K562 (cell line): ENCODE measurements around the gene TBL1X. TPM values are rescaled to one million over a fixed set of nuclear protein-coding genes. Genes with fewer than 3 reads are reported as not detected.
"Not testable (repeated sequence)": the region's sequence is repeated elsewhere in the genome, so short reads cannot be mapped to it uniquely, and the experiment has no call there.

Source experiments
- ATAC-seq: fragments of 200-7000 bp; cut with Tn5 transposase; 3 replicates; pipeline ENCODE4 v1.9.1; 2020; ENCODE audit warnings: moderate library complexity
- BruUV-seq: library from RNA; stranded (reverse); fragments of 400-500 nt; replicated peaks from 2 replicates; lab custom pipeline; 2021; lab: Mats Ljungman, UMichigan
- CTCF ChIA-PET: fragments of 300-600 bp; formaldehyde crosslinking; extraction: SDS; loops from one replicate; lab custom pipeline; 2021; ENCODE audit warnings: low intra/inter-chr PET ratio; lab: Yijun Ruan, JAX
- POLR2A ChIA-PET: fragments of 300-600, 350-650 bp; sonication (Branson Sonifier 250); formaldehyde crosslinking; extraction: SDS; loops from one replicate; lab custom pipeline; 2021; ENCODE audit warnings: antibody characterized with exemption, inconsistent platforms; lab: Yijun Ruan, JAX
- DNase-seq, 4 experiments: peaks; one replicate each; pipeline versions ENCODE4 v3.0.0 to v3.0.0-alpha.2; 2011 to 2018; ENCODE audit warnings: low spot score in 3 of 4, mixed read lengths in 3 of 4; ENCODE audit errors: extremely low read depth in 1 of 4
- FAIRE-seq: peaks from 2 replicates; lab custom pipeline; 2011; peaks lifted over from hg19 to GRCh38; lab: Jason Lieb, UNC
- H2AFZ ChIP-seq: 2 replicates; pipeline ENCODE4 v1.6.0; 2011; ENCODE audit warnings: low read depth, low read length, control low read depth, inconsistent platforms
- H3K27ac ChIP-seq: fragments of 200-600 bp; 3 replicates; pipeline ENCODE4 v1.8.0; 2011; ENCODE audit warnings: low read depth, mild to moderate bottlenecking, control low read depth, inconsistent platforms, low read length, moderate library complexity, mixed read lengths; ENCODE audit errors: extremely low read depth
- H3K27me3 ChIP-seq, 2 experiments: fragments of 300-600 bp in 1 of 2; 2 replicates in 1 of 2; 3 replicates in 1 of 2; pipeline versions ENCODE4 v1.6.0 to v1.8.0; 2011; ENCODE audit warnings: inconsistent platforms in 2 of 2, low read length in 2 of 2, mild to moderate bottlenecking in 1 of 2, mixed read lengths in 1 of 2, moderate library complexity in 1 of 2; ENCODE audit not compliant: control insufficient read depth in 2 of 2, insufficient read depth in 2 of 2
- H3K36me3 ChIP-seq: fragments of 300-600 bp; 3 replicates; pipeline ENCODE4 v1.8.0; 2011; ENCODE audit warnings: mild to moderate bottlenecking, low read length, inconsistent platforms; ENCODE audit not compliant: control insufficient read depth, insufficient read depth
- H3K4me1 ChIP-seq, 2 experiments: fragments of 200-600 bp in 1 of 2; replicated peaks in 1 of 2; 2 replicates in 1 of 2; 3 replicates in 1 of 2; pipeline versions ENCODE4 v1.5.1 to v1.8.0; 2011; ENCODE audit warnings: inconsistent platforms in 2 of 2, low read length in 2 of 2, mild to moderate bottlenecking in 1 of 2, mixed read lengths in 1 of 2, moderate library complexity in 1 of 2; ENCODE audit not compliant: control insufficient read depth in 2 of 2, insufficient read depth in 2 of 2
- H3K4me2 ChIP-seq: 2 replicates; pipeline ENCODE4 v1.6.1; 2011; ENCODE audit warnings: low read length, control low read depth, inconsistent platforms, mixed read lengths; ENCODE audit not compliant: insufficient read depth
- H3K4me3 ChIP-seq: fragments of 200-600 bp; sonication (generic), shearing (Covaris generic); 2 replicates; pipeline ENCODE4 v1.5.1; 2016; ENCODE audit warnings: control low read depth, inconsistent platforms
- H3K79me2 ChIP-seq: fragments of 200-600 bp; 3 replicates; pipeline ENCODE4 v1.8.0; 2011; ENCODE audit warnings: low read length, inconsistent platforms; ENCODE audit not compliant: control insufficient read depth, insufficient read depth
- H3K9ac ChIP-seq, 2 experiments: 2 replicates each; pipeline versions ENCODE4 v1.6.0 to v1.6.1; 2011; ENCODE audit warnings: low read depth in 2 of 2, low read length in 2 of 2, control low read depth in 1 of 2, inconsistent platforms in 1 of 2, mild to moderate bottlenecking in 1 of 2, mixed read lengths in 1 of 2; ENCODE audit not compliant: insufficient read depth in 1 of 2
- H3K9me1 ChIP-seq: one replicate; pipeline ENCODE4 v1.6.0; 2011; ENCODE audit warnings: inconsistent platforms, mild to moderate bottlenecking, low read length, moderate library complexity; ENCODE audit not compliant: control insufficient read depth, insufficient read depth
- H3K9me3 ChIP-seq: replicated peaks from 2 replicates; pipeline ENCODE4 v1.5.1; 2011; ENCODE audit warnings: low read depth, low read length, inconsistent platforms; ENCODE audit not compliant: control insufficient read depth, insufficient read depth
- H4K20me1 ChIP-seq: replicated peaks from 2 replicates; pipeline ENCODE4 v1.6.1; 2011; ENCODE audit warnings: low read length, inconsistent platforms, mixed read lengths; ENCODE audit not compliant: control insufficient read depth, insufficient read depth
- ERF ChIP-seq: fragments of 450-650 bp; formaldehyde crosslinking; IDR thresholded peaks from 2 replicates; pipeline ENCODE4 v1.4.0; 2020; ENCODE audit warnings: mild to moderate bottlenecking, mixed read lengths
- KLF16 ChIP-seq: IDR thresholded peaks from 2 replicates; pipeline ENCODE4 v1.6.1; 2016; ENCODE audit warnings: antibody characterized with exemption
- SRSF9 ChIP-seq: fragments of 200-400 bp; formaldehyde crosslinking; IDR thresholded peaks from 2 replicates; pipeline ENCODE4 v1.6.1; 2017; ENCODE audit warnings: low read depth, low read length, borderline replicate concordance
- TAF9B ChIP-seq: fragments of 450-650 bp; IDR thresholded peaks from 2 replicates; pipeline ENCODE4 v1.6.1; 2018; ENCODE audit warnings: mild to moderate bottlenecking; ENCODE audit not compliant: partially characterized antibody
- ZMIZ1 ChIP-seq, 2 experiments: fragments of 150-350 bp in 1 of 2; IDR thresholded peaks; 2 replicates each; pipeline ENCODE4 v1.6.1; 2012 to 2016; ENCODE audit warnings: low read depth in 2 of 2, low read length in 2 of 2, mild to moderate bottlenecking in 1 of 2, moderate library complexity in 1 of 2
- ZNF280A ChIP-seq: fragments of 450-650 bp; IDR thresholded peaks from 2 replicates; pipeline ENCODE4 v1.6.1; 2018; ENCODE audit warnings: mild to moderate bottlenecking, low read depth; ENCODE audit not compliant: partially characterized antibody
- WGBS: fragments of 100-300 bp; shearing (Covaris generic); methylation state at CpG from one replicate; pipeline ENCODE4 v1.1.6; 2016; ENCODE audit warnings: low coverage, mixed read lengths; ENCODE audit not compliant: insufficient coverage; ENCODE audit errors: missing lambda C conversion rate; 5-methylcytosine and 5-hydroxymethylcytosine counted together
- in situ Hi-C: fragments of 300-500 bp; cut with MboI; formaldehyde crosslinking; loops from 4 replicates; pipeline ENCODE4 v1.15.0; 2018; ENCODE audit warnings: inconsistent platforms, mixed read lengths
- intact Hi-C: fragments of 100-400 bp; cut with micrococcal nuclease; formaldehyde crosslinking; loops from 2 replicates; pipeline ENCODE4 v1.14.2; 2022
- polyA plus RNA-seq, 8 experiments: library from polyadenylated mRNA; depleted of rRNA in 4 of 8; stranded (reverse) in 5 of 8; unstranded in 3 of 8; fragments of >200 nt; fragmentation: Nextera tagmentation in 2 of 8; fragmentation: Illumina TruSeq in 1 of 8; extraction: Ambion mirVana in 2 of 8; extraction: Trizol in 1 of 8; gene quantifications; 2 replicates each; pipeline versions ENCODE4 v1.2.1 to v1.2.3, GENCODE V29; 2011 to 2014; ENCODE audit warnings: inconsistent platforms in 1 of 8, missing spikeins in 1 of 8
- total RNA-seq, 7 experiments: library from RNA; depleted of rRNA in 6 of 7; stranded (reverse); fragments of >200 nt in 6 of 7; fragmentation: Illumina TruSeq in 2 of 7; extraction: Trizol in 2 of 7; gene quantifications; 2 replicates each; pipeline versions ENCODE4 v1.2.1 to v1.2.3, GENCODE V29; 2011 to 2021; ENCODE audit warnings: low replicate concordance in 1 of 7

The TBL1X gene
- total and polyA plus RNA-seq, 9 of the 15 experiments (the other 6 are each of a cell fraction or from before 2014, with no cell fraction given): 6.0 to 49.6 (median 19.7) TPM

- no peak for FAIRE-seq
Observed at GRCh38 chrX:9767375-9767774, 302.5 kb downstream of the TBL1X start.

GRCh38 chrX:9768321-9768839 lies 303.5 kb downstream of the TBL1X start:
- H3K4me3 ChIP-seq, BruUV-seq, H3K9ac ChIP-seq, H4K20me1 ChIP-seq, ATAC-seq, DNase-seq, H3K4me2 ChIP-seq, H3K27ac ChIP-seq, H3K9me1 ChIP-seq, H3K36me3 ChIP-seq, CTCF ChIA-PET, intact Hi-C loops, H3K79me2 ChIP-seq, in situ Hi-C loops, H2AFZ ChIP-seq, H3K9me3 ChIP-seq, FAIRE-seq, H3K4me1 ChIP-seq, POLR2A ChIA-PET: not testable (repeated sequence)
- WGBS: 0% methylated on average over 4 of the region's 5 CpGs
- H3K27me3 ChIP-seq: peaks cover 0 to 25% of the 10 kb centered on the region in 2 experiments; a peak in 3 of 5 replicates

More at GRCh38 chrX:9767375-9767774, 302.5 kb downstream of the TBL1X start:
- H2AFZ ChIP-seq: no peak overlapping the region
- TF ChIP-seq KLF16 (no peak), ZNF280A (no peak), ZMIZ1 (IDR thresholded peaks at IDR 0.05; ENCODE audit: low read depth in 2 of 2, low read length in 2 of 2) (no peak), SRSF9 (no peak), TAF9B (no peak), ERF (CRISPR knock-in tag) (no peak)
- no peaks in the 10 kb centered on the region for H3K4me1 ChIP-seq
- H3K36me3 ChIP-seq: no peaks in the 10 kb centered on the region
- H3K9me1 ChIP-seq: no peaks in the 10 kb centered on the region
- no TSS peak for BruUV-seq
- H4K20me1 ChIP-seq: no peaks in the 10 kb centered on the region
- in situ Hi-C loops (no loop called here), intact Hi-C loops (no loop called here)
- H3K9ac ChIP-seq: no peak overlapping the region
- 0% methylated on average over 6 of the region's 6 CpGs for WGBS
- H3K4me3 ChIP-seq: no peak overlapping the region
- H3K27me3 ChIP-seq: peaks cover 1 to 25% of the 10 kb centered on the region in 2 experiments; a peak in 4 of 5 replicates
- no peaks in the 10 kb centered on the region for H3K79me2 ChIP-seq
- ATAC-seq (no peak), DNase-seq (no peak)
- POLR2A ChIA-PET: no interaction called here
- CTCF ChIA-PET: no interaction called here
- H3K4me2 ChIP-seq: no peak overlapping the region
- H3K27ac ChIP-seq: no peak overlapping the region
- no peaks in the 10 kb centered on the region for H3K9me3 ChIP-seq
